GM21737 (cell line): ENCODE results near the gene GSTA2.
"Not testable (repeated sequence)": the region's sequence is repeated elsewhere in the genome, so short reads cannot be mapped to it uniquely, and the experiment has no call there.

ENCODE experiments used
- ATAC-seq: cut with Tn5 transposase; IDR thresholded peaks from one replicate; pipeline ENCODE4 v1.9.1; 2021; ENCODE audit warnings: mild to moderate bottlenecking, moderate library complexity; ENCODE audit not compliant: unreplicated experiment

Gene GSTA2

GRCh38 chr6:52760105-52760765 lies 3.0 kb downstream of the GSTA2 start:
- no peak for ATAC-seq

- ATAC-seq: no peak
Measured at GRCh38 chr6:52759085-52759484, 4.2 kb downstream of the GSTA2 start.

- not testable (repeated sequence) for ATAC-seq
Measured at GRCh38 chr6:52757651-52758338, 5.5 kb downstream of the GSTA2 start.

GRCh38 chr6:52754443-52754842 lies 8.8 kb downstream of the GSTA2 start:
- ATAC-seq: no peak

- not testable (repeated sequence) for ATAC-seq
Measured at GRCh38 chr6:52753137-52753536, 10.1 kb downstream of the GSTA2 start.

GRCh38 chr6:52752310-52752709 lies 11.0 kb downstream of the GSTA2 start:
- ATAC-seq: no peak

GRCh38 chr6:52749556-52750152 lies 13.6 kb downstream of the GSTA2 start:
- ATAC-seq: no peak

- not testable (repeated sequence) for ATAC-seq
Measured at GRCh38 chr6:52747301-52747700, 16.0 kb downstream of the GSTA2 start.

- ATAC-seq: no peak
Measured at GRCh38 chr6:52746213-52746612, 17.1 kb downstream of the GSTA2 start.

- ATAC-seq: no peak
Measured at GRCh38 chr6:52745764-52746201, 17.5 kb downstream of the GSTA2 start.

- no peak for ATAC-seq
Measured at GRCh38 chr6:52741872-52742271, 21.4 kb downstream of the GSTA2 start.

GRCh38 chr6:52739627-52740026 lies 23.6 kb downstream of the GSTA2 start:
- ATAC-seq: no peak

GRCh38 chr6:52739134-52739533 lies 24.1 kb downstream of the GSTA2 start:
- no peak for ATAC-seq

- ATAC-seq: no peak
Measured at GRCh38 chr6:52736145-52736544, 27.1 kb downstream of the GSTA2 start.

GRCh38 chr6:52735071-52735470 lies 28.2 kb downstream of the GSTA2 start:
- ATAC-seq: no peak

GRCh38 chr6:52734072-52734471 lies 29.2 kb downstream of the GSTA2 start:
- no peak for ATAC-seq

GRCh38 chr6:52733172-52733571 lies 30.1 kb downstream of the GSTA2 start:
- ATAC-seq: no peak

- no peak for ATAC-seq
Measured at GRCh38 chr6:52731719-52732118, 31.6 kb downstream of the GSTA2 start.

- no peak for ATAC-seq
Measured at GRCh38 chr6:52729576-52729975, 33.7 kb downstream of the GSTA2 start.

- no peak for ATAC-seq
Measured at GRCh38 chr6:52728394-52728793, 34.9 kb downstream of the GSTA2 start.

- ATAC-seq: no peak
Measured at GRCh38 chr6:52727908-52728307, 35.4 kb downstream of the GSTA2 start.
